GM12875 (cell line): ENCODE results near the gene CACNB1.

Experiments used
- H3K4me3 ChIP-seq: one replicate; pipeline ENCODE4 v1.5.1; 2011; ENCODE audit warnings: low read depth, low read length, control low read depth
- TF ChIP-seq, protein P1 (sequence below): IDR thresholded peaks from 2 replicates; pipeline ENCODE4 v1.5.1; 2011; ENCODE audit warnings: low read depth, mild to moderate bottlenecking, control low read depth, inconsistent platforms, low read length, moderate library complexity, borderline replicate concordance; ENCODE audit not compliant: insufficient read depth

Gene CACNB1

DNA sequence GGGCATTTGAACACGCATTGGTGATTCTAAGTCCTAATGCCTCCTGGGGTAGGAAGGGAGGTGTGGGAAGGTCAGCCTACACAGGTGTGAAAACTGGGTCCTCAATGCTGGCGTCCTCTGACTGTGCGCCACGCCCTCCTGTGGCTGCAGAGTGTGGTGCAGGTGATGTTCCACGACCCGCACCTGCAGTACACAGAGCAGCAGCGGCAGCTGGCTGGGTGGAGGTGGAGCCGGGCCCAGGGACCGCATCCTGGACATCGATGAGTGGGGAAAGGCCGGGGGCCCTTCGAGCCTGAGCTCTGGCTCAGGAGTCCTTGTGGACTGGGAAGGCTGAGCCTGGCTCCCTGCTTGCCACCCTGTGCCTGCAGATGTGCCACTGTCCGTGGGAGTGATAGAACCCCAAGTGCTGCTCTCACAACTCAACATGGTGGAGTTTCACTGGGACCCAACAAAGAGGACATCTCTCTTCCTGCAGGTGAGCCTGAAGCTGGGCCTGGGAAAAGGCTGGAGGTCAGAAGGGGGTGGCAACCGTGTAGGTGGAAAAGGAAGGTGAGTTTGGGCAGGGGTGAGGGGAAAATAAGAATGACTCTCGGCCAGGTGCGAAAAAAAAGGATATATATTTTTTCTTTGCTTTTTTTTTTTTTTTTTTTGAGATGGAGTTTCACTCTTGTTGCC, 42.3 kb upstream of the CACNB1 start:
- no peak overlapping the region for H3K4me3 ChIP-seq
- TF ChIP-seq, protein P1, sequence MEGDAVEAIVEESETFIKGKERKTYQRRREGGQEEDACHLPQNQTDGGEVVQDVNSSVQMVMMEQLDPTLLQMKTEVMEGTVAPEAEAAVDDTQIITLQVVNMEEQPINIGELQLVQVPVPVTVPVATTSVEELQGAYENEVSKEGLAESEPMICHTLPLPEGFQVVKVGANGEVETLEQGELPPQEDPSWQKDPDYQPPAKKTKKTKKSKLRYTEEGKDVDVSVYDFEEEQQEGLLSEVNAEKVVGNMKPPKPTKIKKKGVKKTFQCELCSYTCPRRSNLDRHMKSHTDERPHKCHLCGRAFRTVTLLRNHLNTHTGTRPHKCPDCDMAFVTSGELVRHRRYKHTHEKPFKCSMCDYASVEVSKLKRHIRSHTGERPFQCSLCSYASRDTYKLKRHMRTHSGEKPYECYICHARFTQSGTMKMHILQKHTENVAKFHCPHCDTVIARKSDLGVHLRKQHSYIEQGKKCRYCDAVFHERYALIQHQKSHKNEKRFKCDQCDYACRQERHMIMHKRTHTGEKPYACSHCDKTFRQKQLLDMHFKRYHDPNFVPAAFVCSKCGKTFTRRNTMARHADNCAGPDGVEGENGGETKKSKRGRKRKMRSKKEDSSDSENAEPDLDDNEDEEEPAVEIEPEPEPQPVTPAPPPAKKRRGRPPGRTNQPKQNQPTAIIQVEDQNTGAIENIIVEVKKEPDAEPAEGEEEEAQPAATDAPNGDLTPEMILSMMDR = peak; percentile 87

DNA sequence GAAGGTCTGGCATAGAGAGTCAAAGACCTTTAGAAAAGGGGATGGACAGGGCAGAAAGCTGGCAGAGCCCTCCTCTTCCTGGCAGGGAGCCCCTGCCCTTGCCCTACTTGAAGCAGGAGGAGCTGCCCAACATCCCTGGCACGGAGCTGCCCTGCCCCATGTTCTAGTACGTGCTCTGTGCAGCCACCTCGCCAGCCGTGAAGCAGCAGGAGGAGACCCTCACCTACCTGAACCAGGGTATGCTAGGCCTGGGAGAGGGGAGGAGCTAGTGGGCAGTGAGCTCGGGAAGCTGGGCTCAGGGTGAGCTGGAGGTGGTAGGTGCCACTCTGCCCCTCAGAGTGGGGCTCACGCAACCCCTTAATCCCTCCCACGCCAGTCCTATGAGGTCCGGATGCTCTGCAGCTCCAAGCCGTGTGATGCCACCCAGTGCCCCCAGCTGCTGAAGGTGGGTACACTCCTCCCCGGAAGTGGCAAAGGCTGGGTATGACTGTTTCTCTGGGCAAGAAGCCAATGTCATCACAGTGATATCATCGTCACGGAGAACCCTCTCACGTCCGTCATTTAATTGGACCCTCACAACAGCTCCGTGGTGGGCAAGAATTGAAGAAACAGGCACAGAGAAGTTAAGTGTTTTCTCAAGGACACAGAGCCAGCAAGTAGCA, 41.0 kb upstream of the CACNB1 start:
- H3K4me3 ChIP-seq = no peak overlapping the region
- TF ChIP-seq, protein P1 = no peak

DNA sequence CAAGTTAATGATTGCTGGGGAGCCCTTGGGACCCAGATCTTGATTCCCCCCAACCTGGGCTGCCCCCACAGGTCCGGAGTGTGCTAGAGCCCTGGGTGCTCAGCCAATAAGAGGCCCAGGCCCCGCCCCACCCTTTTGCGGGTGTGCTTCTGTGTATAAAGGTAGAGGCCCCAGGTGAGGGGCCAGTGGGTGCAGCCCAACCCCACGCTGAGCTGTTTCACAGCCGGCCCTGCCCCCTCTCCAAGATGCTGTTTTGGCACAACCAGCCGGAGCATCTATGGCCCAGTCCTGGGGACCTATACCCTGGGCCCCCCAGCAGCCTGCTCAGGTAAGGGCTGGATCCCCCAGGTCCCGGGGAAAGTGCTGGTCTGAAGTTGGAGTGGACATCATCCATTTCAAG, 40.1 kb upstream of the CACNB1 start:
- H3K4me3 ChIP-seq = no peak overlapping the region
- TF ChIP-seq, protein P1 = no peak

DNA sequence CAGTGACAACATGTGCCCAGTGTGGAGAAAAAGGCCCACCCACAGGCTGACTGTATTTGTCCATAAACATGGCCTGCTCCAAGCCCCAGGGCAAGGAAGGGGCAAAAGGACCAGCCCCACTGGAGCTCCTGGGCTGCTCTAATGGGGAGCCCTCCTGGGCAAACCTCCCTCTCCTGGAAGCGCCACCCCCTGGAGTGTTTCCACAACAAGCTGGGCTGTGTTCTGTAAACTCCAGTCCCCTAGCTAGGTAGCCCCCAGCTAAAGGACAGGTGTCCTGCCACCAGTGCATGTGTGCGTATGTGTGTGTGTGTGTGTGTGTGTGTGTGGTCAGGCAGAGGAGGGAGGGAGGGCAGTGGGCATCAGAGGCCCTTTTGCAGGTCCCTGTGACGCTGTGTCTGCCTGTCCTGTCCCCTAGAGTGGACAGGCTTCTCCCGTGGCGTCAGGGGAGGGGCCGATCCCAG, 39.5 kb upstream of the CACNB1 start:
- no peak overlapping the region for H3K4me3 ChIP-seq
- TF ChIP-seq, protein P1 = no peak

DNA sequence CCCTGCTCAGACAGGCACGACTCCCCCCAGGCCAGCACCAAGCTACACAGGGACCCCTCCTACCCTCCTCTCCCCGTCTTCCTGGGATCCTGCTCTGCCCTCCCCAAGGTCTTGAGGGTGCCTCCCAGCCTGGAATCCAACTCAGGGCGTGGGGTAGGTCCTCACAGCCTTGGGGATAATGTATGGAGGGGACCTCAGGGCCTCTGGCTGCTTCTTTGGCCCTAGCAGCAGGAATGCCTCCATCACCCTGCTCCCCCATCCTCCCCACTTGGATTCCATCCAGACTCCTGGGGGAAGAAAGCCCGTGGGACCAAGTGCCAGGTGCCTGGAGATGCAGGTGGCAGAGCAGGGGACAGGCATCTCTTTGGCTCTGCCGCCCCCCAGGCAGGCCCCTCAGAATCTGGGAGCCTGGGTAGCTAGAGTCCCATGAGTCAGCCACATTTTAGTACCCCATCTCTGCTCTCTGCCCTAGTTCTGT, 39.0 kb upstream of the CACNB1 start:
- H3K4me3 ChIP-seq = no peak overlapping the region
- TF ChIP-seq, protein P1 = no peak

DNA sequence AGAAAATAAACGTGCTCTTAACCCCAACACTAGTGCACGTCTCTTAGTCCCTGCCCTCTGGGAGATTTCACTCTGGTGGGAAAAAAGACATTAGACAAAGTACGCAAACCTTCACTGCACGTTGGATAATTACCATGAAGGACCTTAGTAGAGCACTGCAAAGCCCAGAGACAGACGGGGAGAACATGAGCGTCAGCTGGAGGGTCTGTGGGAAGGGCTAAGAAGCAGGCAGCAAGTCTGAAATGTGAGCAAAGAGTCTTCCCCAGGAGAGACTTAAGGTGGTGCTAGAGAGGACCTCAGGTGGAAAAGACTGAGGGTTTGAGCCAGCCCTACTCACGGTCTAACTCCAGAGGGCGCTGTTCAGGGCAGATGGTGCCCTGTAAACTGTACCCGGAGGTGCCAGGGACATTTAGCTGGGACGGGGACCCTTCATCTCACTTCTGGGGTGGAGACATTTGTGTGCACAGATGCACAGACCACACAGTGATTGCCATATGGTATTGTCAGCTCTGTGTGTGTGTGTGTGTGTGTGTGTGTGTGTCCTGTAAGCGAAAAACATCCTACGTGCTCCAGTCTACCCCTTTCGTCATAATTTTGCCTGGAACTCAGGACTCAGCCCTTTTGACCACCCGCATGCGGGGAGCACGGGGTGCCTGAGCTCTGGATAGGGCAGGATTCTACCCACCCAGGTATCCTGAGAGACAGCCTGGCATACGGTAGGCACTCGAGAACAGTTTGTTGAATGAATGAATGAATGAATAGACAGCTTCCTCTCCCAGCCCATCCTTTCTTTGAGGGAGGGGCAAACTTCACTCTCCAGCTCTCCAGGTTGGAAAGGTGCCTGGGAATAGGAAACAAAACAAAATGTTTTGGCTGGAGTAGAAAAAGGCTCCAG, 38.3 kb upstream of the CACNB1 start:
- TF ChIP-seq, protein P1 = peak; percentile 92
- no peak overlapping the region for H3K4me3 ChIP-seq
